ENCODE data around the gene PCLAF. TPM values are rescaled to one million over a fixed set of nuclear protein-coding genes. Genes with fewer than 3 reads are reported as not detected.
"Not testable (repeated sequence)": the region's sequence is repeated elsewhere in the genome, so short reads cannot be mapped to it uniquely, and the experiment has no call there.

PCLAF gene
- total RNA-seq, 1 donor from 2014 or later, result 84.3 TPM

DNA sequence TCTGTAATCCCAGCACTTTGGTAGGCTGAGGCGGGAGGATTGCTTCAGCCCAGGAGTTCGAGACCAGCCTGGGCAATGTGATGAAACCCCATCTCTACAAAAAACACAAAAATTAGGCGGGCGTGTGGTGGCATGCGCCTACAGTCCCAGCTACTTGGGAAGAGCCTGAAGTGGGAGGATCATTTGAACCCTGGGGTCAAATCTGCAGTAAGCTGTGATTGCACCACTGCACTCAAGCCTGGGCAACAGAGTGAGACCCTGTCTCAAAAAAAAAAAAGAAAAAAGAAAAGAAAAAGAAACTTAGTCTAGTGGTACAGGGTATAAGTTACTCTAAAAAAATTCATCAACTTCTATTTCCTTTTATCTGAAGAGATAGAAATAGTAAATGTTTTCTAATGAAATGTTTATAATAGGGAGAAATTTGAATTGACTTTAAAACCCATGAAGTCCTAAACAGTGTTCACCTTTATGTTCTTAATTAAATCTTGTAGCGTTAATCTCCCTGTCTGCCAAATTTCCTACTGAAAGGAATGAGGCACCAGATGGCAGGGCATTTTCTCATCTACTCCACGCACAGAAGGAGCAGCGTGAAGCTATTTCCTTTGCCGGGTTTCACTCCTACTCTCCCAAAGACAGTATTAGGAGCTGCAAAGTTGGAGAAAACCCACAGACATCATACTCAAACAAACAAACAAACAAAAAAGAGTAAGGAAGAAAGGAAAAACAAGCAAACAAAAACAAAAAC is 1.9 kb downstream of the PCLAF start:
- no peak for DNase-seq (ENCODE audit: low read depth, low spot score)
- no peaks in the 10 kb centered on the region for H3K27me3 Mint-ChIP-seq (ENCODE audit: low read depth)
- no peaks in the 10 kb centered on the region for H3K9me3 Mint-ChIP-seq
- H3K27ac Mint-ChIP-seq (ENCODE audit: unreplicated experiment), result no peak overlapping the region
- peak overlapping the region; percentile 92 for H3K4me3 Mint-ChIP-seq
- H3K4me1 Mint-ChIP-seq, result peaks cover 29% of the 10 kb centered on the region
- TF ChIP-seq, protein P1, sequence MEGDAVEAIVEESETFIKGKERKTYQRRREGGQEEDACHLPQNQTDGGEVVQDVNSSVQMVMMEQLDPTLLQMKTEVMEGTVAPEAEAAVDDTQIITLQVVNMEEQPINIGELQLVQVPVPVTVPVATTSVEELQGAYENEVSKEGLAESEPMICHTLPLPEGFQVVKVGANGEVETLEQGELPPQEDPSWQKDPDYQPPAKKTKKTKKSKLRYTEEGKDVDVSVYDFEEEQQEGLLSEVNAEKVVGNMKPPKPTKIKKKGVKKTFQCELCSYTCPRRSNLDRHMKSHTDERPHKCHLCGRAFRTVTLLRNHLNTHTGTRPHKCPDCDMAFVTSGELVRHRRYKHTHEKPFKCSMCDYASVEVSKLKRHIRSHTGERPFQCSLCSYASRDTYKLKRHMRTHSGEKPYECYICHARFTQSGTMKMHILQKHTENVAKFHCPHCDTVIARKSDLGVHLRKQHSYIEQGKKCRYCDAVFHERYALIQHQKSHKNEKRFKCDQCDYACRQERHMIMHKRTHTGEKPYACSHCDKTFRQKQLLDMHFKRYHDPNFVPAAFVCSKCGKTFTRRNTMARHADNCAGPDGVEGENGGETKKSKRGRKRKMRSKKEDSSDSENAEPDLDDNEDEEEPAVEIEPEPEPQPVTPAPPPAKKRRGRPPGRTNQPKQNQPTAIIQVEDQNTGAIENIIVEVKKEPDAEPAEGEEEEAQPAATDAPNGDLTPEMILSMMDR (conservative IDR thresholded peaks at IDR 0.05), result no peak
- peaks cover 3% of the 10 kb centered on the region for H3K36me3 Mint-ChIP-seq (ENCODE audit: low read depth)

DNA sequence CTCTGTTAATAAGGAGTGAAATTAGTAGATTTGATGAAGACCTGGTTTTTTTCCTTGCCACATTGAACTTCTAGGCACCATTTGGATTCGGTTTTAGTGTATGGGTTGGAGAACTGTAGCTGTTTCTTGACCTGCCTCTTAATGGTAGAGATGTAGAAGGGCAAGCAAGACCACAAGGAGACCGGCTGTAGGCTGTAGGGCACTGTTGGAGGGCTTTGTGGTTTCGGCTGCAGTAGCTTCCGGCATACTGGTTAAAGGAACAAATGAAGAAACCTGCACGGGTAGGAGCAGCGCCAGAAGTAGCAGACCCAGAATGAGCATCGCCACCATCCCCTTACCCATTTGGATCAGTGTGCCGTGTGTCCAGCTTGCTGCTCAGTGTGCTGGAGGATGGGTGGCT is 7.9 kb downstream of the PCLAF start:
- TF ChIP-seq, protein P1 (conservative IDR thresholded peaks at IDR 0.05), result no peak
- H3K36me3 Mint-ChIP-seq (ENCODE audit: low read depth), result peaks cover 6% of the 10 kb centered on the region
- no peak for DNase-seq (ENCODE audit: low read depth, low spot score)
- no peaks in the 10 kb centered on the region for H3K27me3 Mint-ChIP-seq (ENCODE audit: low read depth)
- no peaks in the 10 kb centered on the region for H3K9me3 Mint-ChIP-seq
- no peaks in the 10 kb centered on the region for H3K4me1 Mint-ChIP-seq
- no peak overlapping the region for H3K4me3 Mint-ChIP-seq
- no peak overlapping the region for H3K27ac Mint-ChIP-seq (ENCODE audit: unreplicated experiment)

DNA sequence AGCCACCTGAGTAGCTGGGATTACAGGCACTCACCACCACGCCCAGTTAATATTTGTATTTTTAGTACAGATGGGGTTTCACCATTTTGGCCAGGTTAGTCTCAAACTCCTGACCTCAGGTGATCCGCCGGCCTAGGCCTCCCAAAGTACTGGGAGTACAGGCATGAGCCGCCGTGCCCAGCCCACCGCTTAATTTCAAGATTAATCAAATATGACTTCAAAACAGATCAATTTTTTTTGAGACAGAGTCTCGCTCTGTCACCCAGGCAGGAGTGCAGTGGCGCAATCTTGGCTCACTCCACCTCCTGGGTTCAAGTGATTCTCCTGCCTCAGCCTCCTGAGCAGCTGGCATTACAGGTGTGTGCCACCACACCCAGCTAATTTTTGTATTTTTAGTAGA is 9.9 kb downstream of the PCLAF start:
- H3K27me3 Mint-ChIP-seq (ENCODE audit: low read depth); H3K9me3 Mint-ChIP-seq; DNase-seq (ENCODE audit: low read depth, low spot score); H3K4me3 Mint-ChIP-seq; H3K4me1 Mint-ChIP-seq; H3K36me3 Mint-ChIP-seq (ENCODE audit: low read depth); H3K27ac Mint-ChIP-seq (ENCODE audit: unreplicated experiment): not testable (repeated sequence)

DNA sequence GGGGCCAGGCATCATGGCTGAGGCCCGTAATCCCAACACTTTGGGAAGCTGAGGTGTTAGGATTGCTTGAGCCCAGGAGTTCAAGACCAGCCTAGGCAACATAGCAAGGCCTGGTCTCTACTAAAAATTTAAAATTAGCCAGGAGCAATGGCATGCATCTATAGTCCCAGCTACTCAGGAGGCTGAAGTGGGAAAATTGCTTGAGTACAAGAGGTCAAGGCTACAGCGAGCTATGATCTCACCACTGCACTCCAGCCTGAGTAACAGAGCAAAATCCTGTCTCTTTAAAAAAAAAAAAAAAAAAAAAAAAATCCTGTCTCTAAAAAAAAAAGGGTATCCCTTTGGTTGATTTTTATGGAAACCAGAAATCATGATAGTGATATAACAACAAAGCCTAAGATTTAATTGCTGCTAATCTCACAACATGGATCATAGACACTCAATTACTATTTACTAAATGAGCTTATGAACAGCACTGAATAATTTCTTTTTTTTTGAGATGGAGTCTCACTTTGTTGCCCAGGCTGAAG is 12.1 kb downstream of the PCLAF start:
- Mint-ChIP-seq H3K4me1 (no peaks in the 10 kb centered on the region), H3K27me3 (ENCODE audit: low read depth) (no peaks in the 10 kb centered on the region), H3K4me3 (no peak overlapping the region), H3K9me3 (no peaks in the 10 kb centered on the region), H3K27ac (ENCODE audit: unreplicated experiment) (peak overlapping the region; percentile 50), H3K36me3 (ENCODE audit: low read depth) (peaks cover 2% of the 10 kb centered on the region)
- DNase-seq (ENCODE audit: low read depth, low spot score), result no peak
- TF ChIP-seq, protein P1 (conservative IDR thresholded peaks at IDR 0.05), result no peak

DNA sequence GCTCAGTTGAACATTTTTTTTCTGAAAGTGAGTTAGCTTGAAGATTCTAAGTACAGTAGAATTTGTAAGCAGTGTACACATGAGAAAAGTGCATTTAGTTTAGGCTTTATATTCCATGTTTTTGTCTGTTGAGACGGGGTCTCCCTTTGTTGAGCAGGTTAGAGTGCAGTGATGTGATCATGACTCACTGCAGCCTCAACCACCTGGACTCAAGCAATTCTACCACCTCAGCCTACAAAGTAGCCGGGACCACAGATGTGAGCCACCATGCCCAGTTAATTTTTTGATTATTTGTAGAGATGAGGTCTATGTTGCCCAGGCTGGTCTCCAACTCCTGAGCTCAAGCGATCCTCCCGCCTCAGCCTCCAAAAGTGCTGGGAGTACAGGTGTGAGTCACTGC is 20.0 kb downstream of the PCLAF start:
- peaks cover 6% of the 10 kb centered on the region for H3K4me1 Mint-ChIP-seq
- no peak overlapping the region for H3K27ac Mint-ChIP-seq (ENCODE audit: unreplicated experiment)
- no peaks in the 10 kb centered on the region for H3K36me3 Mint-ChIP-seq (ENCODE audit: low read depth)
- TF ChIP-seq, protein P1 (conservative IDR thresholded peaks at IDR 0.05), result no peak
- no peak overlapping the region for H3K4me3 Mint-ChIP-seq
- no peaks in the 10 kb centered on the region for H3K9me3 Mint-ChIP-seq
- no peaks in the 10 kb centered on the region for H3K27me3 Mint-ChIP-seq (ENCODE audit: low read depth)
- DNase-seq (ENCODE audit: low read depth, low spot score), result no peak

DNA sequence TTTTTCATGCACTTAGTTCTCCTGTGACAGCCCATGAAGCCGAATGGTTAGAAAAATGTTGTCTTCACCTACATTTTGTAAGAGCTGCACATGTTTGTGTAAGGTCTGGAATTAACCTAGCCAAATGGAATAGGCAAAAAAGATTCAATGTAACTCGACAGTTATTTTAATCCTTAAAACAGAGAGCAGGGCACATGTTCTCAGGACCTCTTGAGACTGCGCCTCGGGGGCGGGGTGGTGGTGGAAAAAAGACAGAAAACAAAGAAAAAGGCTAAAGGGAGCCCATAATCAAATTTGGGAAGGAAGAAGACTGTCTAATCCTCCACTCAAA is 24.6 kb downstream of the PCLAF start:
- H3K4me3 Mint-ChIP-seq, result peak overlapping the region; percentile 90
- no peaks in the 10 kb centered on the region for H3K36me3 Mint-ChIP-seq (ENCODE audit: low read depth)
- peaks cover 18% of the 10 kb centered on the region for H3K4me1 Mint-ChIP-seq
- no peak for DNase-seq (ENCODE audit: low read depth, low spot score)
- TF ChIP-seq, protein P1 (conservative IDR thresholded peaks at IDR 0.05), result no peak
- H3K9me3 Mint-ChIP-seq, result no peaks in the 10 kb centered on the region
- no peaks in the 10 kb centered on the region for H3K27me3 Mint-ChIP-seq (ENCODE audit: low read depth)
- H3K27ac Mint-ChIP-seq (ENCODE audit: unreplicated experiment), result peak overlapping the region; percentile 35

Measured in neural crest cell (in vitro differentiated cells).